Adipose tissue (tissue), 3 donors: Measurements from ENCODE around the gene ANTKMT. TPM values are rescaled to one million over a fixed set of nuclear protein-coding genes. Genes with fewer than 3 reads are reported as not detected.
"Not testable (repeated sequence)": the region's sequence is repeated elsewhere in the genome, so short reads cannot be mapped to it uniquely, and the experiment has no call there.

Experiments
- H3K27ac ChIP-seq: one replicate; pipeline ENCODE4 v1.5.1; 2013; ENCODE audit warnings: low read depth, low read length
- WGBS, 3 donors: extraction: QIAGEN DNeasy Blood & Tissue Kit; methylation state at CpG; one replicate each; pipeline ENCODE4 v1.1.7; 2013; 5-methylcytosine and 5-hydroxymethylcytosine counted together
- polyA plus RNA-seq, 3 donors: library from polyadenylated mRNA; stranded (reverse); fragments of 200-250 nt; gene quantifications; one replicate each; pipeline ENCODE4 v1.2.3, GENCODE V29; 2013
- donor health status: healthy with polysubstance abuse.
- donor health status: Bipolar disorder and iron deficiency.
- donor health status: healthy.

ANTKMT gene
- polyA plus RNA-seq, 3 donors: 10.1 to 33.4 (median 26.0) TPM

- H3K27ac ChIP-seq: no peak overlapping the region
- 90 to 93% (median 91%) methylated on average over 13 of the region's 13 CpGs for WGBS, 3 donors
Observed at GRCh38 chr16:732936-733335, 12.0 kb downstream of the ANTKMT start.

GRCh38 chr16:733382-734207 is 12.6 kb downstream of the ANTKMT start:
- WGBS, 3 donors: 79 to 86% (median 83%) methylated on average over 27 to 34 of the region's 34 CpGs
- H3K27ac ChIP-seq: no peak overlapping the region

- 91 to 96% (median 94%) methylated on average over 49 of the region's 49 CpGs for WGBS, 3 donors
Observed at GRCh38 chr16:734208-734980, 13.4 kb downstream of the ANTKMT start.

GRCh38 chr16:734981-735881 is 14.3 kb downstream of the ANTKMT start:
- 95 to 97% (median 95%) methylated on average over 22 to 25 of the region's 25 CpGs for WGBS, 3 donors

More at GRCh38 chr16:734208-734980, 13.4 kb downstream of the ANTKMT start:
- H3K27ac ChIP-seq: no peak overlapping the region

GRCh38 chr16:735982-736453 is 15.1 kb downstream of the ANTKMT start:
- WGBS, 3 donors: 87 to 89% (median 88%) methylated on average over 13 of the region's 13 CpGs
- no peak overlapping the region for H3K27ac ChIP-seq

More at GRCh38 chr16:734981-735881, 14.3 kb downstream of the ANTKMT start:
- no peak overlapping the region for H3K27ac ChIP-seq

GRCh38 chr16:736936-737481 is 16.1 kb downstream of the ANTKMT start:
- H3K27ac ChIP-seq: no peak overlapping the region
- 93 to 96% (median 96%) methylated on average over 29 of the region's 29 CpGs for WGBS, 3 donors

GRCh38 chr16:739560-740458 is 18.9 kb downstream of the ANTKMT start:
- H3K27ac ChIP-seq: no peak overlapping the region
- WGBS, 3 donors: 39 to 49% (median 45%) methylated on average over 36 to 38 of the region's 38 CpGs

GRCh38 chr16:740459-740763 is 19.5 kb downstream of the ANTKMT start:
- H3K27ac ChIP-seq: no peak overlapping the region
- 0% methylated on average over 19 to 22 of the region's 22 CpGs for WGBS, 3 donors

GRCh38 chr16:740764-741505 is 20.0 kb downstream of the ANTKMT start, which contains the start of gene CIAO3:
TSS of gene CIAO3 (minus strand) at chr16:740997. CDS start at chr16:740985, 12 bp downstream.
- 0 to 1% (median 1%) methylated on average over 66 to 79 of the region's 79 CpGs for WGBS, 3 donors
- no peak within 1 kb of the TSS for H3K27ac ChIP-seq

- H3K27ac ChIP-seq: no peak overlapping the region
- WGBS, 3 donors: 88 to 90% (median 90%) methylated on average over 15 of the region's 15 CpGs
Observed at GRCh38 chr16:741986-742629, 21.2 kb downstream of the ANTKMT start.

GRCh38 chr16:742894-743293 is 21.9 kb downstream of the ANTKMT start:
- not testable (repeated sequence) for H3K27ac ChIP-seq
- 81 to 86% (median 85%) methylated on average over 14 of the region's 14 CpGs for WGBS, 3 donors

GRCh38 chr16:743794-744500 is 23.0 kb downstream of the ANTKMT start:
- 78 to 82% (median 80%) methylated on average over 19 to 21 of the region's 21 CpGs for WGBS, 3 donors
- H3K27ac ChIP-seq: no peak overlapping the region

GRCh38 chr16:745739-746138 is 24.8 kb downstream of the ANTKMT start:
- 1 to 4% (median 3%) methylated on average over 14 of the region's 14 CpGs for WGBS, 3 donors
- H3K27ac ChIP-seq: no peak overlapping the region

GRCh38 chr16:746637-747036 is 25.7 kb downstream of the ANTKMT start:
- WGBS, 3 donors: 74 to 81% (median 80%) methylated on average over 9 to 13 of the region's 13 CpGs
- no peak overlapping the region for H3K27ac ChIP-seq

GRCh38 chr16:747978-748746 is 27.2 kb downstream of the ANTKMT start:
- H3K27ac ChIP-seq: no peak overlapping the region
- WGBS, 3 donors: 79 to 86% (median 83%) methylated on average over 39 of the region's 39 CpGs
